Measurements from ENCODE around the gene SLC23A1.
"Not testable (repeated sequence)": the region's sequence is repeated elsewhere in the genome, so short reads cannot be mapped to it uniquely, and the experiment has no call there.

The SLC23A1 gene

GRCh38 chr5:139368613-139369012 is 14.5 kb downstream of the SLC23A1 start:
- DNase-seq, result no peak

GRCh38 chr5:139364466-139364865 is 18.6 kb downstream of the SLC23A1 start:
- no peak for DNase-seq

GRCh38 chr5:139363937-139364336 is 19.2 kb downstream of the SLC23A1 start:
- DNase-seq, result no peak

- no peak for DNase-seq
Observed at GRCh38 chr5:139361835-139362429, 21.2 kb downstream of the SLC23A1 start.

- no peak for DNase-seq
Observed at GRCh38 chr5:139360384-139360783, 22.7 kb downstream of the SLC23A1 start.

GRCh38 chr5:139358064-139358463 is 25.0 kb downstream of the SLC23A1 start:
- no peak for DNase-seq

GRCh38 chr5:139355900-139356299 is 27.2 kb downstream of the SLC23A1 start:
- not testable (repeated sequence) for DNase-seq

- no peak for DNase-seq
Observed at GRCh38 chr5:139354186-139354585, 28.9 kb downstream of the SLC23A1 start.

- not testable (repeated sequence) for DNase-seq
Observed at GRCh38 chr5:139347863-139348262, 35.2 kb downstream of the SLC23A1 start.

GRCh38 chr5:139345442-139345841 is 37.7 kb downstream of the SLC23A1 start:
- DNase-seq, result not testable (repeated sequence)

- no peak for DNase-seq
Observed at GRCh38 chr5:139344177-139344576, 38.9 kb downstream of the SLC23A1 start.

GRCh38 chr5:139343476-139343875 is 39.6 kb downstream of the SLC23A1 start:
- DNase-seq, result no peak

- no peak for DNase-seq
Observed at GRCh38 chr5:139342423-139342723, 40.7 kb downstream of the SLC23A1 start.

GRCh38 chr5:139341689-139342422 is 41.2 kb downstream of the SLC23A1 start, which contains the start of gene PAIP2:
PAIP2 (plus strand) TSS chr5:139341854; CDS start chr5:139363785, 21,931 bp downstream.
- peak; percentile 98 for DNase-seq

GRCh38 chr5:139341187-139341688 is 41.9 kb downstream of the SLC23A1 start:
- no peak for DNase-seq

GRCh38 chr5:139340051-139340450 is 43.0 kb downstream of the SLC23A1 start:
- DNase-seq, result no peak

- DNase-seq, result peak; percentile 37
Observed at GRCh38 chr5:139335811-139336210, 47.3 kb downstream of the SLC23A1 start.
